SW 1271 (cell line): ENCODE measurements around the gene NANOS2.
"Not testable (repeated sequence)": the region's sequence is repeated elsewhere in the genome, so short reads cannot be mapped to it uniquely, and the experiment has no call there.

Source experiments
- DNase-seq, 2 experiments: peaks; one replicate each; lab custom pipeline; 2025; lab: John Stamatoyannopoulos, UW

Gene NANOS2

GRCh38 chr19:45895983-45896599, 18.5 kb downstream of the NANOS2 start:
- not testable (repeated sequence) for DNase-seq

DNA sequence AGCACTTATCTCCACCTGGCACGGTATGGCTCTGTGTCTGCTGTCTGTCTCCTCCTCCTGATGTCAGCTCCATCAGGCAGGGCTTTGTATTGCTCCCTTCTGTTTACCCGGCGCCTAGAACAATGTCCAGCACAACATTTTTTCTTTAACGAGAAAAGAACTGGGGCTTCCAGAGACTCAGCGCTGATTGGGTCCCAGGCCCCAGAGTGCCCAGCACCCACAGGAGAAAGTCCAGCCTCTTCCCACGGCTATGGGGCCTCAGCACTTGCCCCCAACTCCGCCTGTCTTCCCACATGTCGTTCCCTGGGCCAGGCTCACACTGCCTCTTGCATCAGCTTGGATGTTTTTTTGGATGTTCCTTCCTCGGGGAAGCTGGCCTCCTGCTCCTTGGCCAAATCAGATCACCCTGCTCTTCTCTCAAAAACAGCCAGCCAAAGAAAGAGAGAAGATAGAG, 19.0 kb downstream of the NANOS2 start:
- DNase-seq: no peak

- DNase-seq: no peak
Measured at GRCh38 chr19:45890877-45891276, 23.7 kb downstream of the NANOS2 start.

DNA sequence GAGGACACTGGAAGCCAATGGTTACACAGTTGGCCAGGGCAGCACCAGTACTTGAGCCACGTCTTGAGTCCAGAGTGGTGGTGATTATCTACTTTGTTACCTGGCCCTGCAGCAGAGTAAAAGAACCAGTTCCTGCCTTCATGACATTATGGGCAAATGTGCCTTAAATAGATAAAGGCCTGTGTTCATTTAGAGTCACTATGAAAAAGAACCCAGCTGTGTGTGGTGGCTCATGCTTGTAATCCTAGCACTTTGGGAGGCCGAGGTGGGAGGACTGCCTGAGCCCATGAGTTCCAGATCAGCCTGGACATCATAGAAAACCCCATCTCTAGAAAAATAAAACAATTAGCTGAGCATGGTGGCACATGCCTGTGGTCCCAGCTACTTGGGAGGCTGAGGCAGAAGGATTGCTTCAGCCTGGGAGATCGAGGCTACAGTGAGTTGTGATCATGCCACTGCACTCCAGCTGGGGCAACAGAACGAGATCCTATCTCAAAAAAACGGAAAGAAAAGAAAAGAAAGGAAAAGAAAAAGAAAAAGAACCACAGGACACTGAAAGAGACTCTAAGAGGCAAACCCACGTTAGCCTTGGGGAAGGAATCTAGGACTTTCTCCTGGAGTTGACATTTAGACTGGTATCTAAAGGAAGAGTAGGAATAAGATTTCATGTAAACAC, 25.2 kb downstream of the NANOS2 start:
- no peak for DNase-seq

- DNase-seq: no peak
Measured at GRCh38 chr19:45887200-45887710, 27.3 kb downstream of the NANOS2 start.

- DNase-seq: peak; percentile 49 to 80
Measured at GRCh38 chr19:45886427-45887199, 28.0 kb downstream of the NANOS2 start.

DNA sequence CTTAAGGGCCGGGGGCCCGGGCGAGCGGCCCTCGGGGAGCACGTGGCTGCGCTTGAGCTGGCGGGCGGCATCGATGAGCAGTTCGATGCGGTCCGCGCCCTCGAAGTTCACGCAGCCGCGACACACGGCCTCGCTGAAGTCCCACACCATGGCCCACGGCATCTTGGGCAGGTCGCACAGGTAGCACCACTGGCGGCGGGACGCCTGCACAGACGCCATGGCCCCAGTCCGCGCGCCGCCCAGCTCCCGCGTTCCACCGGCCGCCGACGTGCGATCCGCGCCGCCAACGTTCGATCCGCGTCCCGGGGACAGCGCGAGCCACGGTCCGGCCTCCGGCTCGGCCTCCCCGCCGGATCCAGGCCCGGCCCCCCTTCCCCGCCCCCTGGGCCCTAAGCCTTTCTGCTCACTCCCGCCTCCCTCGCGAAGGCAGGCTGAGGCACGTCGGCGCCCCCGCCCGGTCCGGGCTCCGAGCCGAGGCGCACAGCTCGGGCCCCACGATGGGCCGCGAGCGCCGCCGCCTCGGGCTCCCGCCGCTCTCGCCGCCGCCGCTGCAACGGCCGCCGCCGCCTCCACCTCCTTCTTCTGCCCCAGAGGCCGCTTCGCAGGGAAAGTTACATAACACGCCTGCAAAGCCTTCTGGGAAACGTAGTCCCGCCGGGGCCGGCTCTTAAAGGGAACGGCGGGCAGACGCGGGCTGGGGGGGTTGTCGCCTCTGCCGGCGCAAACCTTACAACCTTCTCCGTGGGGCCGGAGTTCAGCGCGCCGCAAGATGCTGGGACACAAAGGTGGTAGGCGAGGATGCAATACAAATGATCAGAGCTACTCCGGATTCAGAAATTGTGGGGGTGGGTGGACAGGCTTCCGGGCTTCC, 28.8 kb downstream of the NANOS2 start, which contains the start of gene IRF2BP1:
Gene IRF2BP1 (minus strand): TSS at position 586 of the 871 bp plus-strand sequence. CDS start 367 bp downstream, at position 219.
- DNase-seq: peak; percentile 32 to 79

DNA sequence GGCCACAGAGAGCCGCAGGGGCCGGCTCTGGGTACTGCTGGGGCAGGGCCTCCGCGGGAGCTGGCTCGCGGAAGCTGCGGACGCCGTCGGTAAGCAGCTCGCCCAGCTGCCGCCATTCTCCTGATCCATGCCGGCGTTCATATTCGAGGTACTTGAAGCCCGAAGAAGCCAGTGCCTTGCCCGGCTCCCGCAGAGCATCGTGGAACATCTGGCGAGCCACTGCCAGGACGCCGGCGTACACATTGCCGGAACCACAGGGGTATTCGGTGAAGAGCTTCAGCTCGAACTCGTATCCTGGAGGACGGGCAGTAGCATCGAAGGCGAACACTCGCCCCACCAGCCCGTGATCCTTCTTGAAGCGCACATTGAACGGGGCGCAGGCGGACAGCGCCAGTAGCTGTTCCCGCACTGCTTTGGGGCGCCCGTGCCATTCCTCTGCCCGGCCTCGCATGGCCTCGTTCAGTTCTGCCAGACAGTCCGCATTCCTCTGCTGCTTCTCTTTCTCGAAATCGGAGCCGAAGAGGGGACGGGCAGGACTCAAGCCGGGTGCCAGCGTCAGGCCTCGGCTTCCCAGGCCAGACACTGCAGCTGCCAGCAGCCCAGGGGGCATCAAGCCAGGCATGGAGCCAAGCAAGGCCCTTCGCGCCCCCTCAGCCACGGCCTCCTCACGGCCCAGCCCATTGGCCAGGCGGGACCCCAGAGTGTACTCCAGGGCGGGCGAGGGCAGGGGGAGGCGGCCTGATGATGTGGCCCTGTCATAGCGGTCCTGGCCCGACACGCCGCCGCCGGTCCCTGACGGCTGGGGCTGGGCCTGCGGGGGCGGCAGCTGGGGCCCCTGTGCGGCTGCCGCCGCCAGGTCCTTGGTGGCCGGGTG, 29.7 kb downstream of the NANOS2 start:
- DNase-seq: no peak

DNA sequence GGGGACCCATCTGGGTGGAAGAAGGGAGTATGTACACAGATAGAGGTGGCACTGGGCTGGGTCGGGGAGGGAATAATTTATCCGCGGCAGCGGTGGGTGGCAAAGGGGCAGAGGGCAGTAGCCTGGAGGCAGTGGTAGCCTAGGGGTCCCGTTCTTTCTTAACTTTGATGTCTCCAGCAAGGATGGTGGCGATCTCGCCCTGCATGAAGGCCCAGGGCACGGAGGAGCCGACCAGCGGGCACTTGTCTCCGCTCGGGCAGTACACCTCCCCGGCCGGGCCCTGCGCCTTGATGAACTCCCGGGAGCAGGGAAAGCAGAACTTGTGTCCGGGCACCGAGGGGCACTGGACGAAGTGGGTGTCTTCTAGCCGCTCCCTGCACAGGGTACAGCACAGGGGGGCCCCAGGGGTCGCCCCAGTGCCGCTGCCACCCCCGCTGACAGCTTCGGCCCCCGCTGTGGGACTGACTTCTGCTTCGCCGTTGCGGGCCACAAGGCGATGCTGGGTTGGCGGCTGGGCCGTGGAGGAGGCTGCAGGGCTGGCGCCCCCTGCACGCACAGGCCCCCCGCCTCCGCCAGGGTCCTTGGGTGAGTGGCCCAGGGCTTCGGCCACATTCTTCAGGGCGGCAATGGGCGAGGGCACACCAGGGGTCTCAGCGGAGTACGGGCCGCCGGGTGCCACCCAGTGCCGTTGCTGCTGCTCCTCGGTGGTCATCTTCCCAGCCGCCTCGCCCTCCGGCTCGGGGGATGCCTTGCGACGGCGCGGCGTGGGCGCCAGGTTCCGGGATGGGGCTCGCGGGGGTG, 30.5 kb downstream of the NANOS2 start:
- no peak for DNase-seq

GRCh38 chr19:45883586-45883880, 31.0 kb downstream of the NANOS2 start:
- DNase-seq: no peak

- peak; percentile 25 to 56 for DNase-seq
Measured at GRCh38 chr19:45882652-45883585, 31.7 kb downstream of the NANOS2 start.

DNA sequence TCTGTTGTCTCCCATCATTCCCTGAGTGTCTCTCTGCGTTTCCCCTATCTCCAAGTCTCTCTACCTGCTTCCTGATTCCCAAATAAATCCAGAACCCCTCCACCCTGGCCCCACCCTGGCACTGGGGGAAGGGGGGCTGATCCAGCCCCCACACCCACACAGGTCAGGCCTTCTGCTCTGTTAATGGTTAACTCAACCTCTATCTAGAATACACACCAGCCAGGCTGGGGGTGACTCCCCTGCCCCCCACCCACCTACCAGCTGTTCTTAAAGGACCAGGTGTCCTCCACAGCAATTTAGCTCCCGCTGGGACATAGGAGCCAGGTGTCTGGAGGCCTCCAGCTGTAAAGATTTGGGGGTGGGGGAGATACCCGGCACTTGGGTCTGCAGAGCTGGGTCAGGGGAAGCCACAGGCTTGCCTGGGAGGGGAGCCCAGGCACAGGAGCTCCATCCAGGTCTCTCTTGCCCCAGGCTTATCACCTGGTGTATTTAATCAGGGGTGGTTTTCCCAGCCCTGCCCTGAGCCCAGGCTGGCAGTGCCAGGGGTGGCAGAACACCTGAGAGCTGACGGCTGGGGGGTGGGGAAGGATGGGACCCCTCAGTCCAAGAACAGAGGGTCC, 32.6 kb downstream of the NANOS2 start:
- no peak for DNase-seq

DNA sequence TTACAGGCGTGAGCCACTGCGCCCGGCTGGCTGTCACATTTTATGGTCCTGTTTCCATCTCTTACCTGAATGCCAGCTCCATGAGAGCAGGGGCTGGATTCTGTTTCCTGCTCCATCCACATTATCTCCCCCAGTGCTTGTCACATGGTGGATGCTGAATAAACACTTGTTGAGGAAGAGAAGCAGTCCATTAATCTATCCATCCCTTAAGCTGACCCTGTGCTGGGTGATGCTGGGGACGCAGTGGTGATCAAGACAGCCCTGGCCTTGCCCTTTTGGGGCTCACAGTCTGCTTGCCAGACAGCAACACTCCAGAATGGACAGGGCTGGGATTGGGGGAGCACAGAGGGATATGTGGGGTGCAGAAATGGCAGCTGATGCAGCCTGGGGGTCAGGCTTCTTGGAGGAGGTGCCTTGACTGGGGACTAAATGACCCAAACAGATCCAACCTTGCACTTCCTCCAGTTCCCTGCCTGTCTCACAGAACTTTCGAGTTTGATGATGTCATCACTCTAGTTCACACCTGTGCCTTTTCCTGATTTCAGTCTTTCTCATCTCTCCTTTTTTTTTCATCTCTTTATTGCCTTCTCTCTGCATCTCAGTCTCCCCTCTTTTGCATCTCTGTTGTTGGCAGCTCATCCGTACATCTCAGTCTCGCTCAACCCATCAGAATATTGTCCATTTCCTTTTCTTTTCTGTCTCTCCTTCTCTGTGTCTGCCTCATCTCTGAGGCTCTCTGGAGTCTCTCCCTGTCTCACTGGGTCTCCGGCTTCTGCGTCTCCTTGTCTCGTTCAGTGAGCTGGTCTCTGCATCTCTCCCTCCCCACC, 33.3 kb downstream of the NANOS2 start:
- DNase-seq: no peak

DNA sequence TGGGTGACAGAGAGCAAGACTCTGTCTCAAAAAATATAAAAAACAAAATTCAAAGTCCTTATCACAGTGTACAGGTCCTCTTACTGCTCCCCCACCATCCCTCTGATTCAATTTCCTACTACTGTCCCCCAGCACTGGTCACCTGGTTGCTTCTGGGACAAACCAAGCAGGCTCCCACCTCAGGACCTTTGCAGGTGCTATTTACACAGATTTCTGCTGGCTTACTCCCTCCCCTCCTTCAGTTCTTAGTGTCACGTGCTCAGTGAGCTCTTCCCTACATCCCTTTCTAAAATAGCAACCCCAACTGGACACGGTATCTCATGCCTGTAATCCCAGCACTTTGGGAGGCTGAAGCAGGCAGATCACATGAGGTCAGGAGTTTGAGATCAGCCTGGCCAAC, 34.6 kb downstream of the NANOS2 start:
- no peak for DNase-seq

DNA sequence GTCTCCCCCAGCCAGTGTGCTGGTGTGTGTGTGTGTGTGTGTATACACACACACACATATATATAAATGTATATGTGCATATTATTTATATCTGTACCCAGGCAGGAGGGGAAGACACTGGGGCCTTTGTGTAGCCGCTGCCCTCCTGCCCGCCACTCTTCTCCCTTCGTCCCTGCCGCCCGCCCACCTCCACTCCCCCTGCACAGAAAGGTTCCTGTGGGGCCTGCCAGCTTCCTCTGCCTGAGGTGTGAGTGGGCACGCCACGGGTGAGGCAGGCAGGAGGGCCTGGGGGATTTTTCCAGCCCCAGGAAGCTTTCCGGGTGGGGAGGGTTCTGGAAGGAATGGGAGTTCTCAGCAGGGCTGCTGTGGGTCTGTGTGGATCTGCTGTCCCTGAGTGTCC, 35.5 kb downstream of the NANOS2 start:
- DNase-seq: no peak

DNA sequence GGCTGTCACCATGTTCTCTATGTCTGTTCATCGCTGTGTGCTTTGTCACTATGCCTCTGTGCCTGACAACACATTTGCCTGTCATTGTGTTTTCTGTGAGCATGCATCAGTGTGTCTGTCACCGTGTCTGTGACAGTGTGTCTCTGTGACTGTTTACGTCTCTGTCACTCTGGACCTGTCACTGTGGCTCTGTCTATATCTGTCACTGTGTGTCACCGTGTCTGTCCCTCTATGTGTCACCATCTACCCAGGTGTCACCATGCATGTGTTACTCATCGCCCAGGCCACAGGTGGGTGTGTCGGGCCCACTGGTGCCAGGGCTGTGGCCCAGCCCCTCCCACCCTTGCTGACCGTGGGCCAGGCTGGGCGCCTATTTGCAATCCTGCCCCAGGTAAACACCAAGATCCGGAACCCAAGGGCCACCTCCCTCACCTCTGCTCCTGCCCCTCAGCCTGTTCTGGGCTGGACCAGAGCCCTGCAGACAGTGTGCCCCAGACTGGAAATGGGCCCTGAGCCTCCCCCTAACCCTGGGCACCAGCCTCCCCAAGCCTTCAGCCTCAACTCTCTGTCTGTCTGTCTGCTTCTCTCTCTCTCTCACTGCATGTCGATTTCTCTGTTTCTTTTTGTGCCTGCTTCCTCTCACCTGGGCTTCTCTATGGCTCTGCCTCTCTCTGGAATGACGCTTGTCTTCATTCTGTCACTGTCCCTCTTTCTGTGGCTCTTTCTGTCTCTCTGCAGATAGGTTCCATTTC, 36.4 kb downstream of the NANOS2 start:
- no peak for DNase-seq
